Endothelial cell of umbilical vein (primary cell): ENCODE measurements around the gene HMCN1. TPM values are rescaled to one million over a fixed set of nuclear protein-coding genes. Genes with fewer than 3 reads are reported as not detected.

Experiments
- BruUV-seq: library from RNA; stranded (reverse); fragments of 400-500 nt; replicated peaks from 2 replicates; lab custom pipeline; 2021; lab: Mats Ljungman, UMichigan
- CTCF ChIA-PET: fragments of 300-600, 350-600 bp; sonication (Branson Sonifier 250); formaldehyde crosslinking; loops from one replicate; lab custom pipeline; 2021; ENCODE audit warnings: antibody characterized with exemption, inconsistent platforms; lab: Charles Lee
- POLR2A ChIA-PET: fragments of 300-600, 350-600 bp; sonication (Branson Sonifier 250); formaldehyde crosslinking; loops from one replicate; lab custom pipeline; 2021; ENCODE audit warnings: antibody characterized with exemption, inconsistent platforms; lab: Charles Lee
- DNase-seq: peaks from one replicate; pipeline ENCODE4 v3.0.0-alpha.2; 2011; ENCODE audit warnings: low read depth, low spot score
- FAIRE-seq: peaks from 2 replicates; lab custom pipeline; 2011; peaks lifted over from hg19 to GRCh38; lab: Jason Lieb, UNC
- H2AFZ ChIP-seq: 2 replicates; pipeline ENCODE4 v1.6.0; 2012; ENCODE audit warnings: low read depth, low read length, control low read depth, inconsistent platforms
- H3K27ac ChIP-seq: 2 replicates; pipeline ENCODE4 v1.5.1; 2011; ENCODE audit warnings: low read depth, mild to moderate bottlenecking, control low read depth, low read length, moderate library complexity; ENCODE audit not compliant: insufficient read depth
- H3K27me3 ChIP-seq, 2 experiments: 2 replicates each; pipeline versions ENCODE4 v1.6.0 to v1.6.1; 2011; ENCODE audit warnings: low read length in 2 of 2, mixed read lengths in 1 of 2; ENCODE audit not compliant: control insufficient read depth in 2 of 2, insufficient read depth in 2 of 2
- H3K36me3 ChIP-seq, 2 experiments: 2 replicates in 1 of 2; 3 replicates in 1 of 2; pipeline ENCODE4 v1.5.1; 2011; ENCODE audit warnings: low read length in 2 of 2, mild to moderate bottlenecking in 1 of 2, moderate library complexity in 1 of 2; ENCODE audit not compliant: control insufficient read depth in 2 of 2, insufficient read depth in 2 of 2; ENCODE audit errors: extremely low read depth in 1 of 2
- H3K4me1 ChIP-seq: 3 replicates; pipeline ENCODE4 v1.5.1; 2011; ENCODE audit warnings: mild to moderate bottlenecking, low read length; ENCODE audit not compliant: control insufficient read depth, insufficient read depth; ENCODE audit errors: extremely low read depth
- H3K4me2 ChIP-seq: 2 replicates; pipeline ENCODE4 v1.6.1; 2011; ENCODE audit warnings: low read length, control low read depth, mixed read lengths; ENCODE audit not compliant: insufficient read depth
- H3K4me3 ChIP-seq, 3 experiments: fragments of 200-600 bp in 1 of 3; sonication (generic), shearing (Covaris generic) in 1 of 3; replicated peaks in 1 of 3; 2 replicates each; pipeline ENCODE4 v1.5.1; 2011 to 2016; ENCODE audit warnings: control low read depth in 3 of 3, low read length in 3 of 3, mild to moderate bottlenecking in 2 of 3, inconsistent platforms in 1 of 3, low read depth in 1 of 3, moderate library complexity in 1 of 3; ENCODE audit not compliant: insufficient read depth in 1 of 3
- H3K79me2 ChIP-seq: 2 replicates; pipeline ENCODE4 v1.6.0; 2012; ENCODE audit warnings: low read length, inconsistent platforms; ENCODE audit not compliant: control insufficient read depth, insufficient read depth
- H3K9ac ChIP-seq: replicated peaks from 2 replicates; pipeline ENCODE3; 2011; ENCODE audit warnings: low read length, control low read depth; ENCODE audit not compliant: insufficient read depth; ENCODE audit errors: extremely low read depth
- H3K9me1 ChIP-seq: replicated peaks from 3 replicates; pipeline ENCODE4 v1.6.0; 2011; ENCODE audit warnings: mild to moderate bottlenecking, low read length; ENCODE audit not compliant: control insufficient read depth, insufficient read depth; ENCODE audit errors: extremely low read depth
- H3K9me3 ChIP-seq: replicated peaks from 2 replicates; pipeline ENCODE4 v1.5.1; 2012; ENCODE audit warnings: low read length, inconsistent platforms; ENCODE audit not compliant: control insufficient read depth, insufficient read depth
- H4K20me1 ChIP-seq: replicated peaks from 2 replicates; pipeline ENCODE3; 2011; ENCODE audit warnings: mild to moderate bottlenecking, low read length; ENCODE audit not compliant: control insufficient read depth, insufficient read depth; ENCODE audit errors: extremely low read depth
- CTCF ChIP-seq, 2 donors: IDR thresholded peaks; 1 replicate in 1 of 2; 2 replicates in 1 of 2; pipeline ENCODE4 v1.5.1; 2011; ENCODE audit warnings: low read length in 2 of 2, mild to moderate bottlenecking in 2 of 2, moderate library complexity in 2 of 2, control low read depth in 1 of 2, inconsistent platforms in 1 of 2, low read depth in 1 of 2; ENCODE audit not compliant: insufficient read depth in 1 of 2; ENCODE audit errors: extremely low read depth in 1 of 2
- EZH2 ChIP-seq: IDR thresholded peaks from 2 replicates; pipeline ENCODE4 v1.6.1; 2012; ENCODE audit warnings: borderline replicate concordance, low read depth, mild to moderate bottlenecking, moderate library complexity, low read length, inconsistent platforms; ENCODE audit not compliant: severe bottlenecking
- FOS ChIP-seq: IDR thresholded peaks from 2 replicates; pipeline ENCODE4 v1.6.1; 2011; ENCODE audit warnings: mild to moderate bottlenecking, low read length, moderate library complexity, borderline replicate concordance; ENCODE audit not compliant: insufficient read depth
- GATA2 ChIP-seq: IDR thresholded peaks from 2 replicates; pipeline ENCODE4 v1.7.0; 2011; ENCODE audit warnings: low read depth, mild to moderate bottlenecking, moderate library complexity, mixed read lengths, low read length; ENCODE audit not compliant: insufficient read length, insufficient read depth
- JUN ChIP-seq: IDR thresholded peaks from 2 replicates; pipeline ENCODE4 v1.6.1; 2011; ENCODE audit warnings: borderline replicate concordance, low read depth; ENCODE audit not compliant: insufficient read length, insufficient read depth
- MAX ChIP-seq: IDR thresholded peaks from 2 replicates; pipeline ENCODE4 v1.6.1; 2011; ENCODE audit not compliant: insufficient read depth, insufficient read length
- MYC ChIP-seq: IDR thresholded peaks from one replicate; pipeline ENCODE4 v1.6.1; 2011; ENCODE audit warnings: mild to moderate bottlenecking, low read depth, low read length
- POLR2A ChIP-seq: IDR thresholded peaks from 2 replicates; pipeline ENCODE4 v1.6.1; 2012; ENCODE audit warnings: low read depth, mild to moderate bottlenecking, control low read depth, low read length
- POLR2AphosphoS5 ChIP-seq: IDR thresholded peaks from 2 replicates; pipeline ENCODE4 v1.6.1; 2012; ENCODE audit warnings: low read depth, mild to moderate bottlenecking, control low read depth, low read length, moderate library complexity; ENCODE audit not compliant: insufficient read depth
- dilution Hi-C: fragments of 300-500 bp; cut with MboI; formaldehyde crosslinking; loops from one replicate; pipeline ENCODE4 v1.15.0; 2019; ENCODE audit warnings: low sequenced_read_pairs; ENCODE audit not compliant: extremely low pct_ligation_motif_present
- intact Hi-C: fragments of 100-400 bp; cut with micrococcal nuclease; formaldehyde crosslinking; loops from one replicate; pipeline ENCODE4 v1.10.0; 2022
- polyA plus RNA-seq, 4 experiments: library from polyadenylated mRNA; depleted of rRNA in 3 of 4; stranded (reverse) in 3 of 4; unstranded in 1 of 4; fragments of >200 nt; gene quantifications; 2 replicates each; pipeline versions ENCODE4 v1.2.1 to v1.2.3, GENCODE V29; 2011 to 2012; ENCODE audit warnings: missing spikeins in 1 of 4
- total RNA-seq: library from RNA; stranded (reverse); gene quantifications from 2 replicates; pipeline ENCODE4 v1.2.3, GENCODE V29; 2021

Gene HMCN1
- total and polyA plus RNA-seq, 2 donors (not counting 3 experiments of a cell fraction or from before 2014, with no cell fraction given) = 10.3 to 16.0 TPM

GRCh38 chr1:185787238-185787637 is 53.0 kb downstream of the HMCN1 start:
- intact Hi-C loops = no loop called here

More at GRCh38 chr1:185787238-185787637, 53.0 kb downstream of the HMCN1 start:
- Histone ChIP-seq H3K9me1 (no peaks in the 10 kb centered on the region), H3K4me3 (no peak overlapping the region), H3K4me1 (peaks cover 6% of the 10 kb centered on the region), H3K27ac (no peak overlapping the region), H3K4me2 (no peak overlapping the region), H3K36me3 (no peaks in the 10 kb centered on the region), H2AFZ (no peak overlapping the region), H4K20me1 (no peaks in the 10 kb centered on the region), H3K9ac (no peak overlapping the region), H3K79me2 (no peaks in the 10 kb centered on the region), H3K27me3 (no peaks in the 10 kb centered on the region), H3K9me3 (no peaks in the 10 kb centered on the region)
- BruUV-seq = no TSS peak
- no peak for FAIRE-seq
- DNase-seq = no peak
- ChIA-PET CTCF (interaction anchor here (1.6 to 2.0 kb wide), 2 partner anchors 14 to 24 kb away, joined by 5 to 6 read pairs; no protein-coding TSS in a partner anchor), POLR2A (no interaction called here)
- TF ChIP-seq EZH2 = no peak
- TF ChIP-seq POLR2AphosphoS5 = no peak
- TF ChIP-seq MYC = no peak
- TF ChIP-seq POLR2A = no peak
- no peak for TF ChIP-seq JUN
- TF ChIP-seq GATA2 = no peak
- no peak for TF ChIP-seq MAX
- no peak for TF ChIP-seq FOS
- no peak for TF ChIP-seq CTCF (IDR thresholded peaks at IDR 0.05; ENCODE audit: extremely low read depth in 1 of 2, insufficient read depth in 1 of 2, low read depth in 1 of 2, low read length in 2 of 2)
- dilution Hi-C loops = no loop called here
